SJSA1 (cell line): ENCODE results near the gene NKD1. TPM values are rescaled to one million over a fixed set of nuclear protein-coding genes. Genes with fewer than 3 reads are reported as not detected.
A peak's percentile ranks its signal among the peaks of the same experiment; 100 is the strongest.

ENCODE experiments used
- DNase-seq, 2 experiments: peaks; one replicate each; pipeline ENCODE4 v3.0.0-alpha.2; 2015 to 2020; ENCODE audit warnings: low spot score in 2 of 2, low read depth in 1 of 2
- H3K27ac ChIP-seq: fragments of 250-450 bp; sonication (Bioruptor Pico); 2 replicates; pipeline ENCODE4 v1.5.1; 2020; ENCODE audit warnings: mild to moderate bottlenecking, moderate library complexity
- H3K27me3 ChIP-seq: fragments of 250-450 bp; sonication (Bioruptor Pico); replicated peaks from 2 replicates; pipeline ENCODE4 v1.5.1; 2020; ENCODE audit warnings: mild to moderate bottlenecking, moderate library complexity
- H3K36me3 ChIP-seq: fragments of 250-450 bp; sonication (Bioruptor Pico); 2 replicates; pipeline ENCODE4 v1.5.1; 2020; ENCODE audit warnings: mild to moderate bottlenecking
- H3K4me1 ChIP-seq: fragments of 250-450 bp; sonication (Bioruptor Pico); replicated peaks from 2 replicates; pipeline ENCODE4 v1.6.1; 2021; ENCODE audit warnings: mild to moderate bottlenecking
- H3K4me3 ChIP-seq: fragments of 250-450 bp; sonication (Bioruptor Pico); 2 replicates; pipeline ENCODE4 v1.5.1; 2020; ENCODE audit warnings: mild to moderate bottlenecking
- H3K9me3 ChIP-seq: fragments of 250-450 bp; sonication (Bioruptor Pico); replicated peaks from 2 replicates; pipeline ENCODE4 v1.5.1; 2020; ENCODE audit warnings: mild to moderate bottlenecking
- total RNA-seq: library from RNA; depleted of rRNA; stranded (reverse); fragments of >200 nt; shearing (Covaris generic); gene quantifications from 2 replicates; pipeline ENCODE4 v1.2.3, GENCODE V29; 2014; rRNA removed

The NKD1 gene
- total RNA-seq, 1 experiment from 2014 or later = 0.42 TPM

- Histone ChIP-seq H3K27ac (no peak overlapping the region), H3K4me3 (no peak overlapping the region), H3K4me1 (peaks cover 11% of the 10 kb centered on the region), H3K27me3 (peaks cover 3% of the 10 kb centered on the region; the same call in 1 of the 2 replicates), H3K36me3 (no peaks in the 10 kb centered on the region), H3K9me3 (no peaks in the 10 kb centered on the region)
- DNase-seq = no peak
Measured at GRCh38 chr16:50692644-50692998, 144.4 kb downstream of the NKD1 start.

GRCh38 chr16:50692999-50693781 lies 145.0 kb downstream of the NKD1 start, which contains the start of gene NOD2:
NOD2 (plus strand) TSS chr16:50693606; CDS start chr16:50699496, 5,890 bp downstream.
- DNase-seq = no peak
- H3K27ac ChIP-seq = no peak within 1 kb of the TSS
- no peaks in the 10 kb centered on the region for H3K9me3 ChIP-seq
- H3K4me1 ChIP-seq = peaks cover 15% of the 10 kb centered on the region
- no peaks in the 10 kb centered on the region for H3K36me3 ChIP-seq
- H3K4me3 ChIP-seq = peak within 1 kb of the TSS; percentile 20
- H3K27me3 ChIP-seq = peaks cover 3% of the 10 kb centered on the region; the same call in 1 of the 2 replicates

GRCh38 chr16:50694206-50694605 lies 146.0 kb downstream of the NKD1 start:
- Histone ChIP-seq H3K27me3 (peaks cover under 1% of the 10 kb centered on the region; the same call in 1 of the 2 replicates), H3K36me3 (no peaks in the 10 kb centered on the region), H3K27ac (no peak overlapping the region), H3K4me3 (no peak overlapping the region), H3K9me3 (no peaks in the 10 kb centered on the region), H3K4me1 (peaks cover 18% of the 10 kb centered on the region)
- no peak for DNase-seq

GRCh38 chr16:50695017-50696000 lies 147.1 kb downstream of the NKD1 start:
- no peaks in the 10 kb centered on the region for H3K27me3 ChIP-seq

GRCh38 chr16:50696126-50696525 lies 147.9 kb downstream of the NKD1 start:
- H3K4me3 ChIP-seq = no peak overlapping the region
- DNase-seq = no peak

More at GRCh38 chr16:50695017-50696000, 147.1 kb downstream of the NKD1 start:
- peaks cover 18% of the 10 kb centered on the region for H3K4me1 ChIP-seq
- no peak overlapping the region for H3K4me3 ChIP-seq
- no peaks in the 10 kb centered on the region for H3K36me3 ChIP-seq
- no peaks in the 10 kb centered on the region for H3K9me3 ChIP-seq
- no peak overlapping the region for H3K27ac ChIP-seq
- DNase-seq = no peak

GRCh38 chr16:50696575-50697420 lies 148.6 kb downstream of the NKD1 start:
- DNase-seq = peak; percentile 12 to 56
- Histone ChIP-seq H3K36me3 (no peaks in the 10 kb centered on the region), H3K27me3 (no peaks in the 10 kb centered on the region), H3K27ac (no peak overlapping the region), H3K4me1 (peaks cover 18% of the 10 kb centered on the region), H3K9me3 (no peaks in the 10 kb centered on the region; the same call in 1 of the 2 replicates), H3K4me3 (no peak overlapping the region)

More at GRCh38 chr16:50696126-50696525, 147.9 kb downstream of the NKD1 start:
- Histone ChIP-seq H3K27ac (no peak overlapping the region), H3K36me3 (no peaks in the 10 kb centered on the region), H3K27me3 (no peaks in the 10 kb centered on the region), H3K9me3 (no peaks in the 10 kb centered on the region; the same call in 1 of the 2 replicates), H3K4me1 (peaks cover 18% of the 10 kb centered on the region)

GRCh38 chr16:50697421-50697715 lies 149.2 kb downstream of the NKD1 start:
- no peaks in the 10 kb centered on the region for H3K27me3 ChIP-seq
- no peaks in the 10 kb centered on the region; the same call in 1 of the 2 replicates for H3K9me3 ChIP-seq
- H3K27ac ChIP-seq = no peak overlapping the region
- H3K4me3 ChIP-seq = no peak overlapping the region
- H3K36me3 ChIP-seq = no peaks in the 10 kb centered on the region
- DNase-seq = no peak
- H3K4me1 ChIP-seq = peaks cover 18% of the 10 kb centered on the region

GRCh38 chr16:50697881-50698767 lies 149.9 kb downstream of the NKD1 start:
- Histone ChIP-seq H3K36me3 (no peaks in the 10 kb centered on the region), H3K27ac (peak overlapping the region; percentile 44), H3K4me1 (peaks cover 17% of the 10 kb centered on the region), H3K27me3 (no peaks in the 10 kb centered on the region), H3K9me3 (no peaks in the 10 kb centered on the region; the same call in 1 of the 2 replicates), H3K4me3 (peak overlapping the region; percentile 31)
- peak; percentile 55 to 66 for DNase-seq

Other genes starting within 250 kb of the NKD1 start
- 74.5 and 125 TPM in 2 replicates for gene BRD7, start 179.4 kb upstream of the NKD1 start, total RNA-seq
- not detected in 2 replicates for gene SNX20, start 132.9 kb downstream of the NKD1 start, total RNA-seq
- gene NOD2, start 145.2 kb downstream of the NKD1 start, total RNA-seq = 0.05 TPM in 1 of 2 replicates, not detected in the other
- gene CYLD, start 193.7 kb downstream of the NKD1 start, total RNA-seq = 28.7 and 32.0 TPM in 2 replicates